T-helper 1 cell treated with Interleukin-12 subunit alpha and Interleukin-12 subunit beta and Interleukin-4 antibody, amounts not matched to agents 30 μg/mL and 1 μg/mL, for 36 hours (primary cell): ENCODE measurements around the gene RNF166.

ENCODE experiments used
- H3K27ac Mint-ChIP-seq: one replicate; pipeline ENCODE4 v1.8.0; 2021; ENCODE audit warnings: mild to moderate bottlenecking, mixed read lengths
- H3K27me3 Mint-ChIP-seq: one replicate; pipeline ENCODE4 v1.8.0; 2021; ENCODE audit warnings: low read depth, mixed read lengths
- H3K36me3 Mint-ChIP-seq: one replicate; pipeline ENCODE4 v1.8.0; 2021; ENCODE audit warnings: low read depth, mixed read lengths
- H3K4me1 Mint-ChIP-seq: one replicate; pipeline ENCODE4 v1.8.0; 2021; ENCODE audit warnings: low read depth, mixed read lengths
- H3K4me3 Mint-ChIP-seq: one replicate; pipeline ENCODE4 v1.8.0; 2021; ENCODE audit warnings: mild to moderate bottlenecking, moderate library complexity, mixed read lengths
- H3K9me3 Mint-ChIP-seq: one replicate; pipeline ENCODE4 v1.8.0; 2021; ENCODE audit warnings: mixed read lengths

The RNF166 gene

GRCh38 chr16:88649195-88649923, 56.8 kb downstream of the RNF166 start:
- H3K4me3 Mint-ChIP-seq = peak overlapping the region; percentile 89
- H3K36me3 Mint-ChIP-seq = peaks cover 17% of the 10 kb centered on the region
- no peaks in the 10 kb centered on the region for H3K27me3 Mint-ChIP-seq
- no peaks in the 10 kb centered on the region for H3K9me3 Mint-ChIP-seq
- H3K4me1 Mint-ChIP-seq = peaks cover 18% of the 10 kb centered on the region
- H3K27ac Mint-ChIP-seq = peak overlapping the region; percentile 62

GRCh38 chr16:88647178-88648070, 58.8 kb downstream of the RNF166 start:
- H3K36me3 Mint-ChIP-seq = peaks cover 22% of the 10 kb centered on the region
- peaks cover 18% of the 10 kb centered on the region for H3K4me1 Mint-ChIP-seq
- no peaks in the 10 kb centered on the region for H3K9me3 Mint-ChIP-seq
- no peak overlapping the region for H3K27ac Mint-ChIP-seq
- H3K4me3 Mint-ChIP-seq = no peak overlapping the region
- H3K27me3 Mint-ChIP-seq = no peaks in the 10 kb centered on the region
